Liver (tissue), 9 donors: Measurements from ENCODE around the gene SIL1. TPM values are rescaled to one million over a fixed set of nuclear protein-coding genes. Genes with fewer than 3 reads are reported as not detected.
A peak's percentile ranks its signal among the peaks of the same experiment; 100 is the strongest.

Source experiments
- DNase-seq: peaks from one replicate; pipeline ENCODE4 v3.0.0-alpha.2; 2017; ENCODE audit warnings: low spot score
- H3K27ac ChIP-seq, 2 donors: one replicate each; pipeline ENCODE4 v1.7.0; 2013; ENCODE audit warnings: inconsistent platforms in 2 of 2, low read length in 2 of 2, control low read depth in 1 of 2, low read depth in 1 of 2, mild to moderate bottlenecking in 1 of 2
- H3K27me3 ChIP-seq, 4 donors: one replicate each; pipeline versions ENCODE4 v1.6.1 to v1.7.0; 2013; ENCODE audit warnings: low read length in 3 of 4, inconsistent platforms in 1 of 4, mild to moderate bottlenecking in 1 of 4, moderate library complexity in 1 of 4; ENCODE audit not compliant: control insufficient read depth in 4 of 4, insufficient read depth in 4 of 4
- H3K36me3 ChIP-seq, 4 donors: one replicate each; pipeline versions ENCODE4 v1.6.1 to v1.7.0; 2013; ENCODE audit warnings: low read length in 3 of 4, mild to moderate bottlenecking in 3 of 4, low read depth in 1 of 4, moderate library complexity in 1 of 4; ENCODE audit not compliant: control insufficient read depth in 4 of 4, insufficient read depth in 3 of 4
- H3K4me1 ChIP-seq, 4 donors: one replicate each; pipeline versions ENCODE4 v1.6.1 to v1.7.0; 2013; ENCODE audit warnings: low read length in 3 of 4, mild to moderate bottlenecking in 3 of 4, moderate library complexity in 1 of 4; ENCODE audit not compliant: control insufficient read depth in 4 of 4, insufficient read depth in 4 of 4
- H3K4me3 ChIP-seq, 3 donors: one replicate each; pipeline versions ENCODE4 v1.6.1 to v1.7.0; 2013; ENCODE audit warnings: low read length in 3 of 3, control low read depth in 1 of 3, low read depth in 1 of 3, mild to moderate bottlenecking in 1 of 3
- H3K9ac ChIP-seq, 2 donors: one replicate each; pipeline ENCODE4 v1.7.0; 2013; ENCODE audit warnings: low read length in 2 of 2, mild to moderate bottlenecking in 2 of 2, moderate library complexity in 2 of 2, control low read depth in 1 of 2, low read depth in 1 of 2
- H3K9me3 ChIP-seq, 4 donors: one replicate each; pipeline versions ENCODE4 v1.6.1 to v1.7.0; 2013; ENCODE audit warnings: low read length in 3 of 4; ENCODE audit not compliant: control insufficient read depth in 4 of 4
- EGR1 ChIP-seq, 2 donors: IDR thresholded peaks; 2 replicates each; pipeline ENCODE4 v1.6.1; 2016 to 2018; ENCODE audit warnings: antibody characterized with exemption in 2 of 2, low read depth in 2 of 2
- FOXA2 ChIP-seq: IDR thresholded peaks from 2 replicates; pipeline ENCODE4 v1.6.1; 2016; ENCODE audit warnings: antibody characterized with exemption
- GABPA ChIP-seq, 2 donors: IDR thresholded peaks in 1 of 2; conservative IDR thresholded peaks in 1 of 2; 2 replicates each; pipeline ENCODE4 v1.6.1; 2016; ENCODE audit warnings: antibody characterized with exemption in 2 of 2, mild to moderate bottlenecking in 1 of 2, moderate library complexity in 1 of 2
- HNF4A ChIP-seq, 2 donors: conservative IDR thresholded peaks; 2 replicates each; pipeline ENCODE4 v1.6.1; 2016; ENCODE audit warnings: antibody characterized with exemption in 2 of 2, mild to moderate bottlenecking in 2 of 2
- HNF4G ChIP-seq: IDR thresholded peaks from 2 replicates; pipeline ENCODE4 v1.6.1; 2016; ENCODE audit warnings: antibody characterized with exemption
- JUND ChIP-seq, 2 donors: IDR thresholded peaks; 2 replicates each; pipeline ENCODE4 v1.6.1; 2016; ENCODE audit warnings: antibody characterized with exemption in 2 of 2
- NR2F2 ChIP-seq: IDR thresholded peaks from 2 replicates; pipeline ENCODE4 v1.6.1; 2016; ENCODE audit warnings: antibody characterized with exemption
- RAD21 ChIP-seq, 2 donors: IDR thresholded peaks; 2 replicates each; pipeline ENCODE4 v1.6.1; 2016; ENCODE audit warnings: antibody characterized with exemption in 2 of 2, mild to moderate bottlenecking in 2 of 2
- RXRA ChIP-seq, 2 donors: IDR thresholded peaks; 2 replicates each; pipeline ENCODE4 v1.6.1; 2017 to 2018; ENCODE audit warnings: antibody characterized with exemption in 2 of 2, mild to moderate bottlenecking in 1 of 2
- SP1 ChIP-seq: IDR thresholded peaks from 2 replicates; pipeline ENCODE4 v1.6.1; 2018; ENCODE audit warnings: antibody characterized with exemption, mild to moderate bottlenecking
- TAF1 ChIP-seq: conservative IDR thresholded peaks from 2 replicates; pipeline ENCODE4 v1.6.1; 2016; ENCODE audit warnings: antibody characterized with exemption, mild to moderate bottlenecking
- YY1 ChIP-seq: IDR thresholded peaks from 2 replicates; pipeline ENCODE4 v1.6.1; 2016; ENCODE audit warnings: antibody characterized with exemption, mild to moderate bottlenecking
- WGBS: extraction: QIAGEN DNeasy Blood & Tissue Kit; methylation state at CpG from one replicate; pipeline ENCODE4 v1.1.7; 2013; 5-methylcytosine and 5-hydroxymethylcytosine counted together
- polyA plus RNA-seq, 2 donors: library from polyadenylated mRNA; stranded (reverse) in 1 of 2; unstranded in 1 of 2; fragments of 200-250 nt in 1 of 2; fragments of >200 nt in 1 of 2; fragmentation: Nextera tagmentation in 1 of 2; extraction: Ambion mirVana in 1 of 2; gene quantifications; one replicate each; pipeline versions ENCODE4 v1.2.1 to v1.2.3, GENCODE V29; 2013 to 2015
- total RNA-seq, 2 donors: library from RNA; depleted of rRNA; stranded (reverse); fragments of >200 nt; gene quantifications; one replicate each; pipeline ENCODE4 v1.2.3, GENCODE V29; 2014
- TF ChIP-seq, protein P1 (sequence below): IDR thresholded peaks from 2 replicates; pipeline ENCODE4 v1.6.1; 2016; ENCODE audit warnings: antibody characterized with exemption, mild to moderate bottlenecking
- TF ChIP-seq, protein P2 (sequence below): IDR thresholded peaks from 2 replicates; pipeline ENCODE4 v1.6.1; 2016; ENCODE audit warnings: antibody characterized with exemption
- TF ChIP-seq, protein P3 (sequence below): IDR thresholded peaks from 2 replicates; pipeline ENCODE4 v1.6.1; 2016; ENCODE audit warnings: antibody characterized with exemption
- TF ChIP-seq, protein P4 (sequence below): IDR thresholded peaks from 2 replicates; pipeline ENCODE4 v1.6.1; 2016; ENCODE audit warnings: antibody characterized with exemption
- donor health status: healthy.
- donor health status: healthy.
- donor health status: healthy.
- donor health status: healthy.
- donor health status: healthy.

SIL1 gene
- total and polyA plus RNA-seq, 4 donors: 38.1 to 95.1 (median 76.2) TPM

DNA sequence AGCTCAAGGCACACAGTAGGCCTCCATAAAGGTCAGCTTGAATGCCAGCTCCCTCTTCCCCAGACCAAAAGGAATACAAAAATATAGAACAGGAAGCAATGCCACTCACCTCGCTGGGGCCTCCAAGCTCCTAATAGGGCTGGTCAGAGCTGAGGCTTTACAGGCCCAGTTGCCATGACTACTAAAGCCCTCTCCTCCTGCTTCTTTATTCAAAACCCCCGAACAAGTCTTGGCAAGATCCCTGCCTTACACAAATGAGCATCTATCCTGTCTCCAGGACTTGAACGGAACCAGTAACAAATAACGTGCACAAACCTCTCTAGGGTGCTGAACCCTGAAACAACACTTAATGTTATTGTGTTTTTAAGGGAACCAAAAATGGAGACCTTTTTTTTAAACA lies 136.3 kb downstream of the SIL1 start (continued):
- TF ChIP-seq, protein P1, sequence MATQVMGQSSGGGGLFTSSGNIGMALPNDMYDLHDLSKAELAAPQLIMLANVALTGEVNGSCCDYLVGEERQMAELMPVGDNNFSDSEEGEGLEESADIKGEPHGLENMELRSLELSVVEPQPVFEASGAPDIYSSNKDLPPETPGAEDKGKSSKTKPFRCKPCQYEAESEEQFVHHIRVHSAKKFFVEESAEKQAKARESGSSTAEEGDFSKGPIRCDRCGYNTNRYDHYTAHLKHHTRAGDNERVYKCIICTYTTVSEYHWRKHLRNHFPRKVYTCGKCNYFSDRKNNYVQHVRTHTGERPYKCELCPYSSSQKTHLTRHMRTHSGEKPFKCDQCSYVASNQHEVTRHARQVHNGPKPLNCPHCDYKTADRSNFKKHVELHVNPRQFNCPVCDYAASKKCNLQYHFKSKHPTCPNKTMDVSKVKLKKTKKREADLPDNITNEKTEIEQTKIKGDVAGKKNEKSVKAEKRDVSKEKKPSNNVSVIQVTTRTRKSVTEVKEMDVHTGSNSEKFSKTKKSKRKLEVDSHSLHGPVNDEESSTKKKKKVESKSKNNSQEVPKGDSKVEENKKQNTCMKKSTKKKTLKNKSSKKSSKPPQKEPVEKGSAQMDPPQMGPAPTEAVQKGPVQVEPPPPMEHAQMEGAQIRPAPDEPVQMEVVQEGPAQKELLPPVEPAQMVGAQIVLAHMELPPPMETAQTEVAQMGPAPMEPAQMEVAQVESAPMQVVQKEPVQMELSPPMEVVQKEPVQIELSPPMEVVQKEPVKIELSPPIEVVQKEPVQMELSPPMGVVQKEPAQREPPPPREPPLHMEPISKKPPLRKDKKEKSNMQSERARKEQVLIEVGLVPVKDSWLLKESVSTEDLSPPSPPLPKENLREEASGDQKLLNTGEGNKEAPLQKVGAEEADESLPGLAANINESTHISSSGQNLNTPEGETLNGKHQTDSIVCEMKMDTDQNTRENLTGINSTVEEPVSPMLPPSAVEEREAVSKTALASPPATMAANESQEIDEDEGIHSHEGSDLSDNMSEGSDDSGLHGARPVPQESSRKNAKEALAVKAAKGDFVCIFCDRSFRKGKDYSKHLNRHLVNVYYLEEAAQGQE: no peak
- TF ChIP-seq RAD21 (IDR thresholded peaks at IDR 0.05): no peak
- TF ChIP-seq, protein P2, sequence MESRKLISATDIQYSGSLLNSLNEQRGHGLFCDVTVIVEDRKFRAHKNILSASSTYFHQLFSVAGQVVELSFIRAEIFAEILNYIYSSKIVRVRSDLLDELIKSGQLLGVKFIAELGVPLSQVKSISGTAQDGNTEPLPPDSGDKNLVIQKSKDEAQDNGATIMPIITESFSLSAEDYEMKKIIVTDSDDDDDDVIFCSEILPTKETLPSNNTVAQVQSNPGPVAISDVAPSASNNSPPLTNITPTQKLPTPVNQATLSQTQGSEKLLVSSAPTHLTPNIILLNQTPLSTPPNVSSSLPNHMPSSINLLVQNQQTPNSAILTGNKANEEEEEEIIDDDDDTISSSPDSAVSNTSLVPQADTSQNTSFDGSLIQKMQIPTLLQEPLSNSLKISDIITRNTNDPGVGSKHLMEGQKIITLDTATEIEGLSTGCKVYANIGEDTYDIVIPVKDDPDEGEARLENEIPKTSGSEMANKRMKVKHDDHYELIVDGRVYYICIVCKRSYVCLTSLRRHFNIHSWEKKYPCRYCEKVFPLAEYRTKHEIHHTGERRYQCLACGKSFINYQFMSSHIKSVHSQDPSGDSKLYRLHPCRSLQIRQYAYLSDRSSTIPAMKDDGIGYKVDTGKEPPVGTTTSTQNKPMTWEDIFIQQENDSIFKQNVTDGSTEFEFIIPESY: no peak

- Histone ChIP-seq H3K27ac (peak overlapping the region; percentile 27 to 66), H3K4me1 (peaks cover 2 to 14% (median 9%) of the 10 kb centered on the region in 4 donors), H3K9ac (peak overlapping the region in 1 of 2 donors; percentile 12), H3K9me3 (no peaks in the 10 kb centered on the region), H3K4me3 (no peak overlapping the region), H3K27me3 (no peaks in the 10 kb centered on the region), H3K36me3 (peaks cover 0 to 2% (median 0%) of the 10 kb centered on the region in 4 donors)
- 34% methylated on average over 5 of the region's 5 CpGs for WGBS
- no peak for DNase-seq
- TF ChIP-seq HNF4G (peak; percentile 23), TAF1 (no peak), FOXA2 (no peak), RXRA (IDR thresholded peaks at IDR 0.05) (peak; percentile 57 to 85), NR2F2 (peak; percentile 56), HNF4A (conservative IDR thresholded peaks at IDR 0.05) (peak; percentile 69 to 76), EGR1 (IDR thresholded peaks at IDR 0.05; ENCODE audit: low read depth in 2 of 2) (peak in 1 of 2 donors; percentile 38), RAD21 (IDR thresholded peaks at IDR 0.05) (peak; percentile 47), YY1 (peak; percentile 75), GABPA (IDR thresholded peaks at IDR 0.05 in 1 of 2, conservative IDR thresholded peaks at IDR 0.05 in 1 of 2) (peak in 1 of 2 donors; percentile 50), JUND (IDR thresholded peaks at IDR 0.05) (peak in 1 of 2 donors; percentile 26), SP1 (peak; percentile 62)
- TF ChIP-seq, protein P1: peak; percentile 55
- TF ChIP-seq, protein P3, sequence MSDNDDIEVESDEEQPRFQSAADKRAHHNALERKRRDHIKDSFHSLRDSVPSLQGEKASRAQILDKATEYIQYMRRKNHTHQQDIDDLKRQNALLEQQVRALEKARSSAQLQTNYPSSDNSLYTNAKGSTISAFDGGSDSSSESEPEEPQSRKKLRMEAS: peak; percentile 77
- TF ChIP-seq, protein P2: peak; percentile 22
- TF ChIP-seq, protein P4, sequence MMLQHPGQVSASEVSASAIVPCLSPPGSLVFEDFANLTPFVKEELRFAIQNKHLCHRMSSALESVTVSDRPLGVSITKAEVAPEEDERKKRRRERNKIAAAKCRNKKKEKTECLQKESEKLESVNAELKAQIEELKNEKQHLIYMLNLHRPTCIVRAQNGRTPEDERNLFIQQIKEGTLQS: no peak
Observed at GRCh38 chr5:139061274-139061673, 136.9 kb downstream of the SIL1 start.
